C4-2B (cell line): Measurements from ENCODE around the gene RBPMS2.

Experiments used
- CTCF ChIP-seq: fragments of 450-650 bp; conservative IDR thresholded peaks from 2 replicates; pipeline ENCODE4 v1.5.1; 2017; ENCODE audit warnings: mild to moderate bottlenecking
- ZFX ChIP-seq: fragments of 450-650 bp; IDR thresholded peaks from 2 replicates; pipeline ENCODE4 v1.6.1; 2017

DNA sequence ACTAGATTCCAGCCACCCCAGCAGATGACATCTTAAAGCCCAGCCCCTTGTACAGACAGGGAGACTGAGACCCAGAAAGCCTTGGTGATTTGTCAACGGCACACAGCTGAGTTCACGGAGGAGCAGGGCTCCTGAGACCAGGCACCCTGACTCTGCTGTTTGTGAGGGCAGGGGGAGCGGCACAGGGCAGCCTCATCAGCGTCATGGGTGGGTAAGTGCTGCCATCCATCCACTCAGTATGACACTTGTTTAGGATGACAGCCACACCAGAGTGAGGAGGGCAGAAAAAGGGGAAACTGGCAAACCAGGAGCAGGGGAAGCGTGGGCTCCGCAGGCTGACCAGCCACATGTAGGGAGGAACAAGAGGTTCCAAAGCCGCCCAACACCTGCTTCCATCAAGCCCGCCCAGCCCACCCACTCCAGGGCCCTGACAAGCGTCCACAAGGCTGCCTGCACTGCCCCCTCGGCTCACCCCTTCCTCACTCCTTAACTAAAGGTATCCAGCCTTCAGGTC lies 19.9 kb downstream of the RBPMS2 start:
- TF ChIP-seq CTCF (no peak), ZFX (no peak)
